Fibroblast of lung (primary cell): ENCODE data around the gene PHF19. TPM values are rescaled to one million over a fixed set of nuclear protein-coding genes. Genes with fewer than 3 reads are reported as not detected.

Experiments
- DNase-seq, 2 donors: peaks; one replicate each; pipeline versions ENCODE4 v3.0.0 to v3.0.0-alpha.2; 2010; ENCODE audit warnings: low read depth in 2 of 2
- H2AFZ ChIP-seq: 2 replicates; pipeline ENCODE4 v1.5.1; 2012; ENCODE audit warnings: low read length, control low read depth, inconsistent platforms
- H3K27ac ChIP-seq: 2 replicates; pipeline ENCODE4 v1.5.1; 2011; ENCODE audit warnings: low read length, control low read depth; ENCODE audit not compliant: insufficient read depth
- H3K27me3 ChIP-seq: 2 replicates; pipeline ENCODE4 v1.5.1; 2011; ENCODE audit warnings: mild to moderate bottlenecking, low read length; ENCODE audit not compliant: control insufficient read depth, insufficient read depth
- H3K36me3 ChIP-seq: 2 replicates; pipeline ENCODE4 v1.5.1; 2011; ENCODE audit warnings: low read length; ENCODE audit not compliant: control insufficient read depth, insufficient read depth
- H3K4me1 ChIP-seq: 2 replicates; pipeline ENCODE4 v1.5.1; 2011; ENCODE audit warnings: low read length; ENCODE audit not compliant: control insufficient read depth, insufficient read depth; ENCODE audit errors: extremely low read depth
- H3K4me2 ChIP-seq: 2 replicates; pipeline ENCODE4 v1.5.1; 2011; ENCODE audit warnings: low read length, control low read depth; ENCODE audit not compliant: insufficient read depth; ENCODE audit errors: extremely low read depth
- H3K4me3 ChIP-seq, 4 experiments: fragments of 200-600 bp in 1 of 4; sonication (generic) in 1 of 4; replicated peaks in 1 of 4; 2 replicates each; pipeline ENCODE4 v1.5.1; 2011 to 2016; ENCODE audit warnings: low read length in 4 of 4, low read depth in 3 of 4, mild to moderate bottlenecking in 3 of 4, control low read depth in 2 of 4, inconsistent platforms in 1 of 4, mixed read lengths in 1 of 4; ENCODE audit not compliant: insufficient read depth in 1 of 4; ENCODE audit errors: control extremely low read depth in 1 of 4
- H3K79me2 ChIP-seq: 2 replicates; pipeline ENCODE4 v1.5.1; 2012; ENCODE audit warnings: mild to moderate bottlenecking, low read length, inconsistent platforms; ENCODE audit not compliant: control insufficient read depth, insufficient read depth
- H3K9ac ChIP-seq: 2 replicates; pipeline ENCODE4 v1.5.1; 2011; ENCODE audit warnings: mild to moderate bottlenecking, low read length, control low read depth; ENCODE audit not compliant: insufficient read depth
- H3K9me3 ChIP-seq: 2 replicates; pipeline ENCODE4 v1.5.1; 2012; ENCODE audit warnings: low read depth, low read length; ENCODE audit not compliant: control insufficient read depth, insufficient read depth
- H4K20me1 ChIP-seq: 2 replicates; pipeline ENCODE4 v1.5.1; 2011; ENCODE audit warnings: low read length; ENCODE audit not compliant: control insufficient read depth, insufficient read depth; ENCODE audit errors: extremely low read depth
- EZH2 ChIP-seq: IDR thresholded peaks from 2 replicates; pipeline ENCODE4 v1.5.1; 2012; ENCODE audit warnings: low read length, control low read depth, mild to moderate bottlenecking; ENCODE audit errors: missing control alignments
- polyA plus RNA-seq, 2 donors: library from polyadenylated mRNA; depleted of rRNA in 1 of 2; stranded (reverse) in 1 of 2; unstranded in 1 of 2; fragments of >200 nt; gene quantifications; 2 replicates each; pipeline ENCODE4 v1.2.1, GENCODE V29; 2011 to 2012; ENCODE audit warnings: missing spikeins in 1 of 2
- total RNA-seq: library from RNA; depleted of rRNA; stranded (reverse); fragments of >200 nt; gene quantifications from 2 replicates; pipeline ENCODE4 v1.2.1, GENCODE V29; 2014
- TF ChIP-seq, protein P1 (sequence below), 2 donors: IDR thresholded peaks in 1 of 2; conservative IDR thresholded peaks in 1 of 2; 1 replicate in 1 of 2; 2 replicates in 1 of 2; pipeline ENCODE4 v1.5.1; 2011 to 2012; ENCODE audit warnings: low read length in 2 of 2, control low read depth in 1 of 2, inconsistent platforms in 1 of 2, low read depth in 1 of 2, mild to moderate bottlenecking in 1 of 2

The PHF19 gene
- total and polyA plus RNA-seq, 2 donors (not counting 1 experiment from before 2014, with no cell fraction given) = 21.4 to 38.3 TPM

DNA sequence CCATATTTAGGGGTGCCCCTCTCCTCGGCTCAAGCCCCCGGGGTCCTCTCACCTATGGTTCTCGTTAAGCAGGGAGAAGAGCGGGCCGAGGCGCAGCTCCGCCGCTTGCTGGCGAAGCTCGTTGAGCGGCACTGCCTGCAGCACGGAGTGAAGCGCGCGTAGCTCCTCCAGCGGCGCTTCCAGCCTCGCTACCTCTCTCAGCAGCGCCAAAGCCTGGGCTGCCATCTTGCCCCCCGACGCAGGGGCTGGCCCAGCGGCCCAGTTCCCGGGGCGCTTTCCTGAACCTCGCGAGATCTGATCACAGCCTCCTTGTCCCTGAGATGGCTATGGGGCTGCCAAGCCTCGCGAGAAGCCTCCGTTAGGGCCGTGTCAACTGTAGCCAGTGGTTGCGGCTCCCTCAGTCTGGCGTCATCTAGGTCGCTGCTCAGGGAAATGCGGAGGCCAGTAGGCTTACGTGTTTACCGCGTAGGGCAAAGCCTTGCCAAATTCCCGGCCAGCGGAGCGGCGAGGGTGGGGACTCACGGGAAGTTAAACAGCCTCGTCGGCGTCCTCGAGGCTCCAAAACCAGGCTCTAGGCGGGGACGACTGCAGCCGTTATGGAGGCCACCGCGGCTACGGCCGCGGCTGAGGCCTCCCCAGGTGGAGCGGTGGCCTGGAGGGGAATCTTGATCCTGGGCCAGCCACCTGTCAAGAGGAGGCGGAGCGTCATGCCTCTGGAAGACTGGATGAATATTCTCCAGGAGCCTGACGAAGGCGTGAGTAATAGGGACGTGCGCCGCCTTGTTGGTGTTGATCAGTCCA, 34.1 kb downstream of the PHF19 start, which contains the start of gene PSMD5:
Gene PSMD5 (minus strand): TSS at position 238 of the 801 bp plus-strand sequence. CDS start 13 bp downstream, at position 225.
- H3K79me2 ChIP-seq = peaks cover 36% of the 10 kb centered on the region
- H3K4me3 ChIP-seq = peak within 1 kb of the TSS; percentile 93 to 100 (median 100)
- peak within 1 kb of the TSS; percentile 97 for H3K27ac ChIP-seq
- H3K4me1 ChIP-seq = peaks cover 4% of the 10 kb centered on the region
- H3K4me2 ChIP-seq = peak within 1 kb of the TSS; percentile 84
- H2AFZ ChIP-seq = peak within 1 kb of the TSS; percentile 96
- H3K9ac ChIP-seq = peak within 1 kb of the TSS; percentile 94
- no peaks in the 10 kb centered on the region for H3K36me3 ChIP-seq
- H4K20me1 ChIP-seq = no peaks in the 10 kb centered on the region
- H3K27me3 ChIP-seq = no peaks in the 10 kb centered on the region
- peak; percentile 99 to 100 for DNase-seq
- H3K9me3 ChIP-seq = no peaks in the 10 kb centered on the region
- no peak for TF ChIP-seq EZH2
- TF ChIP-seq, protein P1, sequence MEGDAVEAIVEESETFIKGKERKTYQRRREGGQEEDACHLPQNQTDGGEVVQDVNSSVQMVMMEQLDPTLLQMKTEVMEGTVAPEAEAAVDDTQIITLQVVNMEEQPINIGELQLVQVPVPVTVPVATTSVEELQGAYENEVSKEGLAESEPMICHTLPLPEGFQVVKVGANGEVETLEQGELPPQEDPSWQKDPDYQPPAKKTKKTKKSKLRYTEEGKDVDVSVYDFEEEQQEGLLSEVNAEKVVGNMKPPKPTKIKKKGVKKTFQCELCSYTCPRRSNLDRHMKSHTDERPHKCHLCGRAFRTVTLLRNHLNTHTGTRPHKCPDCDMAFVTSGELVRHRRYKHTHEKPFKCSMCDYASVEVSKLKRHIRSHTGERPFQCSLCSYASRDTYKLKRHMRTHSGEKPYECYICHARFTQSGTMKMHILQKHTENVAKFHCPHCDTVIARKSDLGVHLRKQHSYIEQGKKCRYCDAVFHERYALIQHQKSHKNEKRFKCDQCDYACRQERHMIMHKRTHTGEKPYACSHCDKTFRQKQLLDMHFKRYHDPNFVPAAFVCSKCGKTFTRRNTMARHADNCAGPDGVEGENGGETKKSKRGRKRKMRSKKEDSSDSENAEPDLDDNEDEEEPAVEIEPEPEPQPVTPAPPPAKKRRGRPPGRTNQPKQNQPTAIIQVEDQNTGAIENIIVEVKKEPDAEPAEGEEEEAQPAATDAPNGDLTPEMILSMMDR (conservative IDR thresholded peaks at IDR 0.05 in 1 of 2, IDR thresholded peaks at IDR 0.05 in 1 of 2; ENCODE audit: low read depth in 1 of 2, low read length in 2 of 2) = no peak

DNA sequence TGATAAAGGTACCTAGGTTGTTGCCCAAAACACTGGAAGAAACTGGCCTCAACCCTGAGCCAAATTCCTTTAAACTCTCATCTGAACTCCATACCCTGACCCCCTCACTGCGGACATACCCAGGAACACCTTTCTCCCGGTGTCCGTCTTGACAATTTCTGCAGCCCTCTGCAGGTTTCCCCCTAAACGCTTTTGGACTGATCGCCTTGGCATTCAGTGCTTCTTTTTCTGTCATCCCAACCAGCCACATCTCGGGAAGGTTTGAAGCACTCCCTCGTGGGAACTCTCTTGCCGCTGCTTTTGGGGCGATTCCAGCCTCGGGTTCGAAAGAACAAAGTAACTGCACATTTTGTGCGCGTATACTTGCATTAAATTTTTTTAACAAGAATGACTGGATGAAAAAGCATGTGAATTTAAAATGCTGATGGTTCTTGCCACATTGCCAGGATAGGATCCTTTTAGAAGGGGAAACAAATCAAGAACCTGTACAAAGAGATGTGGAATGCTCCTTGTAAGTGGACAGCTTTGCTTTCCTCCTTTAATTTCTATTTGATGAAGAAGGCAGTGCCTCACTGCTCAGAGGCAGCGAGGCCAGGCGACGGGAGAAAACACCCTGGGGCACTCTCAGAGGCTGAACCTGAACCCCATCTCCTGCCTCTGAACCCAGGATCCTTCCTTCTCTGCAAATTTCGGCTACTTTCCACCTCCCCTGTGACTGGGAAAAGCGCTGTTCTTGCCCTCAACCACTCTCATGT, 34.9 kb downstream of the PHF19 start:
- TF ChIP-seq EZH2 = no peak
- no peaks in the 10 kb centered on the region for H3K9me3 ChIP-seq
- H3K4me1 ChIP-seq = peaks cover 4% of the 10 kb centered on the region
- no peaks in the 10 kb centered on the region for H3K27me3 ChIP-seq
- H3K27ac ChIP-seq = peak overlapping the region; percentile 97
- no peaks in the 10 kb centered on the region for H4K20me1 ChIP-seq
- H2AFZ ChIP-seq = peak overlapping the region; percentile 96
- peak; percentile 3 to 15 for DNase-seq
- H3K79me2 ChIP-seq = peaks cover 44% of the 10 kb centered on the region
- peak overlapping the region; percentile 57 for H3K4me2 ChIP-seq
- H3K4me3 ChIP-seq = peak overlapping the region; percentile 93 to 100 (median 100)
- H3K9ac ChIP-seq = peak overlapping the region; percentile 94
- H3K36me3 ChIP-seq = no peaks in the 10 kb centered on the region

DNA sequence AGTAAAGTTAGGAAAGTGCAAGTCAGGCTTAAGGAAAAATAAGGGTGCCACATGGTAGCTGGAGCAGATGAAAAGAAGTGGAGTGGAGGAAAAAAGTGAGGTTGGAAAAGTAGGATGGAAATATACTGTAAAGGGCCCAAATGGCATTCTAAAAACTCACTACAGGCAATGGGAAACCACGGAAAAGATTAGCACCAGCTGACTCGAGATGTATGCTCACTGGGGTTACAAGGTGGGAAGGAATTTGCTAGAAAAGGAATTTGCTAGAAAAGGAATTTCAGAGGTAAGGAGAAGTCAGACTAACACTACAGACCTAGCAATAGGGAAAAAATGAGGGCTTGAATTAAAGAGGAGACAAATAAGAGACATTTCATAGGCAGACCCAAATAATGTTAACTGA, 37.8 kb downstream of the PHF19 start:
- no peaks in the 10 kb centered on the region for H3K27me3 ChIP-seq
- no peaks in the 10 kb centered on the region for H3K9me3 ChIP-seq
- peak in 1 of 2 donors; percentile 78 for DNase-seq
- H3K4me2 ChIP-seq = no peak overlapping the region
- peaks cover 46% of the 10 kb centered on the region for H3K79me2 ChIP-seq
- no peak overlapping the region for H3K9ac ChIP-seq
- no peak overlapping the region for H3K4me3 ChIP-seq
- no peak overlapping the region for H3K27ac ChIP-seq
- H3K4me1 ChIP-seq = peaks cover 4% of the 10 kb centered on the region
- TF ChIP-seq, protein P1 (conservative IDR thresholded peaks at IDR 0.05 in 1 of 2, IDR thresholded peaks at IDR 0.05 in 1 of 2; ENCODE audit: low read depth in 1 of 2, low read length in 2 of 2) = no peak
- no peak for TF ChIP-seq EZH2
- no peak overlapping the region for H2AFZ ChIP-seq
- no peaks in the 10 kb centered on the region for H3K36me3 ChIP-seq
- H4K20me1 ChIP-seq = no peaks in the 10 kb centered on the region
